Measurements from ENCODE around the gene CTSC. TPM values are rescaled to one million over a fixed set of nuclear protein-coding genes. Genes with fewer than 3 reads are reported as not detected.

The CTSC gene
- polyA plus RNA-seq, 1 donor (not counting 4 experiments of a cell fraction or from before 2014, with no cell fraction given), result 658 TPM

- peaks cover 8 to 18% of the 10 kb centered on the region in 2 experiments for H3K36me3 ChIP-seq (ENCODE audit: control insufficient read depth in 2 of 2, extremely low read depth in 1 of 2, insufficient read depth in 2 of 2, low read length in 2 of 2)
These were observed 42.5 kb downstream of the CTSC start for GRCh38 chr11:88295028-88295427.

GRCh38 chr11:88293931-88294330 is 43.6 kb downstream of the CTSC start:
- no peak for FAIRE-seq

More at GRCh38 chr11:88295028-88295427, 42.5 kb downstream of the CTSC start:
- Histone ChIP-seq H3K9ac (ENCODE audit: control insufficient read depth, extremely low read depth, insufficient read depth, low read length) (no peak overlapping the region), H3K4me2 (ENCODE audit: control insufficient read depth, extremely low read depth, insufficient read depth, low read depth, low read length) (no peak overlapping the region), H3K9me3 (ENCODE audit: control insufficient read depth, low read depth, low read length) (no peaks in the 10 kb centered on the region), H2AFZ (ENCODE audit: control insufficient read depth, low read length) (no peak overlapping the region), H3K27me3 (ENCODE audit: control insufficient read depth, extremely low read depth, insufficient read depth, low read length) (no peaks in the 10 kb centered on the region), H4K20me1 (ENCODE audit: control insufficient read depth, extremely low read depth, insufficient read depth, low read length) (no peaks in the 10 kb centered on the region), H3K79me2 (ENCODE audit: control insufficient read depth, insufficient read depth, low read length) (no peaks in the 10 kb centered on the region), H3K4me1 (ENCODE audit: control insufficient read depth, extremely low read depth, insufficient read depth, low read length) (peaks cover 7% of the 10 kb centered on the region), H3K27ac (ENCODE audit: control insufficient read depth, insufficient read depth, low read length) (no peak overlapping the region), H3K9me1 (ENCODE audit: control insufficient read depth, extremely low read depth, insufficient read depth, low read length) (no peaks in the 10 kb centered on the region), H3K4me3 (ENCODE audit: control insufficient read depth in 2 of 3, extremely low read depth in 1 of 3, insufficient read depth in 2 of 3, low read depth in 1 of 3, low read length in 3 of 3) (no peak overlapping the region)
- dilution Hi-C loops (cut with MboI; ENCODE audit: extremely low pct_ligation_motif_present, low sequenced_read_pairs), result no loop called here
- DNase-seq (ENCODE audit: low read depth, low spot score), result no peak
- no peak for FAIRE-seq
- TF ChIP-seq CTCF (optimal IDR thresholded peaks at IDR 0.05 in 1 of 3, IDR thresholded peaks at IDR 0.05 in 1 of 3, conservative IDR thresholded peaks at IDR 0.05 in 1 of 3; ENCODE audit: extremely low read depth in 1 of 3, insufficient read depth in 2 of 3, low read length in 3 of 3) (no peak), EZH2 (IDR thresholded peaks at IDR 0.05; ENCODE audit: low read length) (no peak)

More at GRCh38 chr11:88293931-88294330, 43.6 kb downstream of the CTSC start:
- Histone ChIP-seq H3K4me3 (ENCODE audit: control insufficient read depth in 2 of 3, extremely low read depth in 1 of 3, insufficient read depth in 2 of 3, low read depth in 1 of 3, low read length in 3 of 3) (no peak overlapping the region), H3K9me1 (ENCODE audit: control insufficient read depth, extremely low read depth, insufficient read depth, low read length) (no peaks in the 10 kb centered on the region), H3K79me2 (ENCODE audit: control insufficient read depth, insufficient read depth, low read length) (no peaks in the 10 kb centered on the region), H3K9me3 (ENCODE audit: control insufficient read depth, low read depth, low read length) (no peaks in the 10 kb centered on the region), H3K9ac (ENCODE audit: control insufficient read depth, extremely low read depth, insufficient read depth, low read length) (no peak overlapping the region), H3K4me1 (ENCODE audit: control insufficient read depth, extremely low read depth, insufficient read depth, low read length) (peaks cover 7% of the 10 kb centered on the region), H3K27me3 (ENCODE audit: control insufficient read depth, extremely low read depth, insufficient read depth, low read length) (no peaks in the 10 kb centered on the region), H3K36me3 (ENCODE audit: control insufficient read depth in 2 of 2, extremely low read depth in 1 of 2, insufficient read depth in 2 of 2, low read length in 2 of 2) (peaks cover 8 to 18% of the 10 kb centered on the region in 2 experiments), H4K20me1 (ENCODE audit: control insufficient read depth, extremely low read depth, insufficient read depth, low read length) (no peaks in the 10 kb centered on the region), H3K27ac (ENCODE audit: control insufficient read depth, insufficient read depth, low read length) (no peak overlapping the region), H2AFZ (ENCODE audit: control insufficient read depth, low read length) (no peak overlapping the region), H3K4me2 (ENCODE audit: control insufficient read depth, extremely low read depth, insufficient read depth, low read depth, low read length) (no peak overlapping the region)
- DNase-seq (ENCODE audit: low read depth, low spot score), result no peak
- no peak for TF ChIP-seq EZH2 (IDR thresholded peaks at IDR 0.05; ENCODE audit: low read length)
- no peak for TF ChIP-seq CTCF (optimal IDR thresholded peaks at IDR 0.05 in 1 of 3, IDR thresholded peaks at IDR 0.05 in 1 of 3, conservative IDR thresholded peaks at IDR 0.05 in 1 of 3; ENCODE audit: extremely low read depth in 1 of 3, insufficient read depth in 2 of 3, low read length in 3 of 3)
- dilution Hi-C loops (cut with MboI; ENCODE audit: extremely low pct_ligation_motif_present, low sequenced_read_pairs), result no loop called here

Data from keratinocyte (primary cell).